Skeletal muscle tissue (tissue), 4 donors: ENCODE results near the gene MBNL2. TPM values are rescaled to one million over a fixed set of nuclear protein-coding genes. Genes with fewer than 3 reads are reported as not detected.

Experiments
- H3K27ac ChIP-seq: one replicate; pipeline ENCODE4 v1.7.0; 2013; ENCODE audit warnings: mild to moderate bottlenecking, low read depth, low read length, inconsistent platforms
- H3K27me3 ChIP-seq, 3 donors: one replicate each; pipeline ENCODE4 v1.7.0; 2013; ENCODE audit warnings: low read length in 3 of 3; ENCODE audit not compliant: control insufficient read depth in 3 of 3, insufficient read depth in 3 of 3
- H3K36me3 ChIP-seq, 3 donors: one replicate each; pipeline ENCODE4 v1.7.0; 2013; ENCODE audit warnings: low read length in 3 of 3; ENCODE audit not compliant: control insufficient read depth in 3 of 3, insufficient read depth in 3 of 3
- H3K4me1 ChIP-seq, 3 donors: one replicate each; pipeline ENCODE4 v1.7.0; 2013; ENCODE audit warnings: low read length in 3 of 3, mild to moderate bottlenecking in 3 of 3; ENCODE audit not compliant: control insufficient read depth in 3 of 3, insufficient read depth in 3 of 3
- H3K4me3 ChIP-seq, 3 donors: one replicate each; pipeline ENCODE4 v1.7.0; 2013; ENCODE audit warnings: low read length in 3 of 3
- H3K9ac ChIP-seq, 3 donors: one replicate each; pipeline ENCODE4 v1.7.0; 2013; ENCODE audit warnings: low read length in 3 of 3, mild to moderate bottlenecking in 3 of 3, moderate library complexity in 2 of 3, low read depth in 1 of 3
- H3K9me3 ChIP-seq, 3 donors: one replicate each; pipeline ENCODE4 v1.7.0; 2013; ENCODE audit warnings: low read length in 3 of 3; ENCODE audit not compliant: control insufficient read depth in 3 of 3
- total RNA-seq: library from RNA; depleted of rRNA; stranded (reverse); fragments of >200 nt; gene quantifications from one replicate; pipeline ENCODE4 v1.2.3, GENCODE V29; 2014
- donor health status: Osteomylitis.

The MBNL2 gene
- total RNA-seq, 1 donor from 2014 or later, result 30.3 TPM

DNA sequence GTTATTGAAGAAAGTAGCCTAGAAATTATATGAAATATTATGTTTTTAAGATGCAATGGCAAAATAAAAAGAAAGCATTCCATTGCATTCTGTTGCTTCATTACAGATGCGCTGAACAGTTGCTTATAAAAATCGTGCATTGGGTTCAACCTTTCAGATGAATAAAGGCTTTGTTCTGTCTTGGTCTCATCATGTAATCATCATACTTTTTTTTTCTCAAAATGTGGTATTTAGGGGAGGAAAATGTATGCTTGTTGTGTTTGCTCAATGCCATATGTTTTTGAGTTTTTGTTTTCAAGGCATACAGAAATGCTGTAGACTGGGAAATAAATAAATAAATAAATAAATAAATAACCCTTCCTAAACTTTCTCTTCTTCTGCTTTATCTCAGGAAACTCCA is 1.1 kb upstream of the MBNL2 start:
- H3K36me3 ChIP-seq, result no peaks in the 10 kb centered on the region

GRCh38 chr13:97221466-97221865 is 667 bp upstream of the MBNL2 start:
- H3K36me3 ChIP-seq, result no peaks in the 10 kb centered on the region
- no peaks in the 10 kb centered on the region for H3K27me3 ChIP-seq
- peak overlapping the region; percentile 83 for H3K27ac ChIP-seq
- H3K4me1 ChIP-seq, result peaks cover 17 to 28% (median 19%) of the 10 kb centered on the region in 3 donors
- H3K4me3 ChIP-seq, result peak overlapping the region; percentile 83 to 98 (median 85)
- H3K9me3 ChIP-seq, result no peaks in the 10 kb centered on the region
- peak overlapping the region in 2 of 3 donors; percentile 82 to 84 for H3K9ac ChIP-seq

More for the DNA sequence above, 1.1 kb upstream of the MBNL2 start:
- H3K4me1 ChIP-seq, result peaks cover 13 to 24% (median 16%) of the 10 kb centered on the region in 3 donors
- H3K4me3 ChIP-seq, result no peak overlapping the region
- H3K9ac ChIP-seq, result no peak overlapping the region
- no peaks in the 10 kb centered on the region for H3K9me3 ChIP-seq
- H3K27me3 ChIP-seq, result no peaks in the 10 kb centered on the region
- no peak overlapping the region for H3K27ac ChIP-seq

GRCh38 chr13:97223037-97223710 is 1.0 kb downstream of the MBNL2 start:
- H3K27me3 ChIP-seq, result no peaks in the 10 kb centered on the region
- H3K4me3 ChIP-seq, result peak overlapping the region; percentile 83 to 98 (median 85)
- H3K36me3 ChIP-seq, result no peaks in the 10 kb centered on the region
- no peaks in the 10 kb centered on the region for H3K9me3 ChIP-seq
- peaks cover 34 to 43% (median 34%) of the 10 kb centered on the region in 3 donors for H3K4me1 ChIP-seq
- H3K27ac ChIP-seq, result peak overlapping the region; percentile 83
- peak overlapping the region; percentile 82 to 86 (median 84) for H3K9ac ChIP-seq

DNA sequence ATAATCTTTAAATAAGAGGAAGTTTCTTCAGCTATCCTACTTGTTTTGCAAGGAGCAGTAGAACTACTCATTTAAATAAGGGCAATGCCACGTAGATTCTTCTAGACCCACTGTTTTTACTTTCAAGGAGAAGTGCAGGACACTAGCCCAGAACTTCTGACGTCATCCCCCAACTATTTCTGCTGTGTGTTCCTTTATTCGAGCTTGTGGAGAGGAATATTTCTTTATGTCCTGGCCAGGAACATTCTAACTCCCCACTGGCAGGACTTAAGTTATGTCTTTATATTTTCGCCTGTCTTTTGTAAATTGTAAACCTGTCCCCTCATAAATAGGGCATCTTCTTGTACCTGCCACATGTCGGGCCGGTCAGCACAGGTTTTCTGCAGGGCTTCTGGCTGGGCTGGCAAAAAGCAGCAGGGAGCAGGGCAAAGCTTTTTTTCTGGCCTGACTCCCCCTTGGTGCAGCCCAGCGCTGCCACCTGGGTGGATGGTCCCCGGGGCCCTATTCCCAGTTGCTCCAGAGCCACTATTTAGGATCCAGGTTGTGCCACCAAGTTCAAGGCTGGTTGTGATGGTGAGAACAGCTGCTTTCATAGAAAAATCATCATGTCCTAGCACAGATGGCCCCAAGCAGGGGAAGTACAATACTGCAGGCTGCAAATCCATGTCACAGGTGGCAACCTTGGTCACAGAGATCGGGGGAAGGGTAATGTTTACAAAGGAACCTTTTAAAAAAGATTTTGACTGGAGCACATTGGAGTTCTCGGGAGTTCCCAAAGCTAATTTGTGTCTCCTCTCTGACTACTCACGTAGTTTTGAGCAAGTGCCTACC is 1.8 kb downstream of the MBNL2 start:
- no peaks in the 10 kb centered on the region for H3K27me3 ChIP-seq
- peaks cover 34 to 47% (median 34%) of the 10 kb centered on the region in 3 donors for H3K4me1 ChIP-seq
- no peaks in the 10 kb centered on the region for H3K9me3 ChIP-seq
- peak overlapping the region; percentile 83 to 98 (median 85) for H3K4me3 ChIP-seq
- peak overlapping the region; percentile 82 to 86 (median 84) for H3K9ac ChIP-seq
- no peaks in the 10 kb centered on the region for H3K36me3 ChIP-seq
- peak overlapping the region; percentile 83 for H3K27ac ChIP-seq

- peaks cover 38 to 50% (median 40%) of the 10 kb centered on the region in 3 donors for H3K4me1 ChIP-seq
- peak overlapping the region; percentile 83 to 98 (median 85) for H3K4me3 ChIP-seq
- peak overlapping the region; percentile 82 to 87 (median 84) for H3K9ac ChIP-seq
- no peaks in the 10 kb centered on the region for H3K9me3 ChIP-seq
- H3K36me3 ChIP-seq, result no peaks in the 10 kb centered on the region
- H3K27ac ChIP-seq, result peak overlapping the region; percentile 83
- no peaks in the 10 kb centered on the region for H3K27me3 ChIP-seq
Observed at GRCh38 chr13:97224544-97225300, 2.6 kb downstream of the MBNL2 start.

DNA sequence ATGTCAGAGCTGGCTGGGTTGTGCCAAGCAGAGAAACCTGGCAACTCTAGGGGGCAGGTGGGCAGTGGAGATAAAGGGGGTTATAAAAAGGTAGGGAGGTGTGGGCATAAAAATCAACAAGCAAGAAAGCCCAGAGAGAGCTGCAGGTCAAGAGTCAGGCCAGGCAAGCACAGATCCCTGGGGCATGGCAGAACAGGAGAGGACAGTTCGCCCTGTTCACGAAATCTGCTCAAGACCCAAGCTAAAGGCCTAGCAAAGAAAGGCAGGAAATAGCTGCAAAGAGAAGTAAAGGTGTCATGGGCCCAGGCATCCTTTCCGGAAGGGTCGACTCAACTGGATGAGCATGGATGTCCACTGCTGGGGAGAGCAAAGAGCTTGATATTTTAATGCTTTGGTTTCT is 3.4 kb downstream of the MBNL2 start:
- Histone ChIP-seq H3K36me3 (no peaks in the 10 kb centered on the region), H3K9ac (peak overlapping the region; percentile 82 to 87 (median 84)), H3K27ac (peak overlapping the region; percentile 83), H3K4me3 (peak overlapping the region; percentile 83 to 98 (median 85)), H3K27me3 (no peaks in the 10 kb centered on the region), H3K9me3 (no peaks in the 10 kb centered on the region), H3K4me1 (peaks cover 44 to 58% (median 47%) of the 10 kb centered on the region in 3 donors)

GRCh38 chr13:97226013-97226412 is 3.9 kb downstream of the MBNL2 start:
- peaks cover 48 to 62% (median 49%) of the 10 kb centered on the region in 3 donors for H3K4me1 ChIP-seq
- H3K27ac ChIP-seq, result peak overlapping the region; percentile 83
- H3K27me3 ChIP-seq, result no peaks in the 10 kb centered on the region
- H3K9me3 ChIP-seq, result no peaks in the 10 kb centered on the region
- peak overlapping the region; percentile 83 to 98 (median 85) for H3K4me3 ChIP-seq
- H3K9ac ChIP-seq, result peak overlapping the region; percentile 82 to 87 (median 84)
- no peaks in the 10 kb centered on the region for H3K36me3 ChIP-seq

GRCh38 chr13:97226788-97227627 is 4.9 kb downstream of the MBNL2 start:
- no peaks in the 10 kb centered on the region for H3K9me3 ChIP-seq
- peaks cover 0 to 3% (median 2%) of the 10 kb centered on the region in 3 donors for H3K36me3 ChIP-seq
- no peak overlapping the region for H3K27ac ChIP-seq
- peak overlapping the region in 2 of 3 donors; percentile 7 to 40 for H3K9ac ChIP-seq
- H3K27me3 ChIP-seq, result no peaks in the 10 kb centered on the region
- peak overlapping the region; percentile 15 to 39 (median 38) for H3K4me3 ChIP-seq
- H3K4me1 ChIP-seq, result peaks cover 51 to 63% (median 57%) of the 10 kb centered on the region in 3 donors
